GM19238 (cell line): Measurements from ENCODE around the gene ANKRD28.
"Not testable (repeated sequence)": the region's sequence is repeated elsewhere in the genome, so short reads cannot be mapped to it uniquely, and the experiment has no call there.

Source experiments
- DNase-seq: peaks from one replicate; pipeline ENCODE4 v3.0.0; 2011; ENCODE audit warnings: low spot score; ENCODE audit not compliant: insufficient read length

ANKRD28 gene

GRCh38 chr3:15774931-15775560, 22.7 kb downstream of the ANKRD28 start:
- DNase-seq: not testable (repeated sequence)

GRCh38 chr3:15771444-15771843, 26.3 kb downstream of the ANKRD28 start:
- DNase-seq: no peak

GRCh38 chr3:15769256-15769915, 28.4 kb downstream of the ANKRD28 start:
- DNase-seq: no peak

GRCh38 chr3:15768421-15769255, 29.1 kb downstream of the ANKRD28 start:
- DNase-seq: no peak

- no peak for DNase-seq
Observed at GRCh38 chr3:15766406-15766805, 31.4 kb downstream of the ANKRD28 start.

GRCh38 chr3:15758295-15758694, 39.5 kb downstream of the ANKRD28 start:
- no peak for DNase-seq

GRCh38 chr3:15757824-15758223, 40.0 kb downstream of the ANKRD28 start:
- no peak for DNase-seq

- no peak for DNase-seq
Observed at GRCh38 chr3:15756505-15756904, 41.3 kb downstream of the ANKRD28 start.

GRCh38 chr3:15755780-15756179, 42.0 kb downstream of the ANKRD28 start:
- no peak for DNase-seq

GRCh38 chr3:15755181-15755580, 42.6 kb downstream of the ANKRD28 start:
- DNase-seq: no peak

- no peak for DNase-seq
Observed at GRCh38 chr3:15754047-15754446, 43.7 kb downstream of the ANKRD28 start.

- no peak for DNase-seq
Observed at GRCh38 chr3:15753056-15753710, 44.6 kb downstream of the ANKRD28 start.

- no peak for DNase-seq
Observed at GRCh38 chr3:15750879-15751278, 46.9 kb downstream of the ANKRD28 start.

- DNase-seq: no peak
Observed at GRCh38 chr3:15750143-15750542, 47.6 kb downstream of the ANKRD28 start.

- not testable (repeated sequence) for DNase-seq
Observed at GRCh38 chr3:15745896-15746295, 51.9 kb downstream of the ANKRD28 start.

GRCh38 chr3:15744176-15744575, 53.6 kb downstream of the ANKRD28 start:
- no peak for DNase-seq

GRCh38 chr3:15743587-15744009, 54.2 kb downstream of the ANKRD28 start:
- no peak for DNase-seq

- not testable (repeated sequence) for DNase-seq
Observed at GRCh38 chr3:15742236-15742635, 55.5 kb downstream of the ANKRD28 start.

- not testable (repeated sequence) for DNase-seq
Observed at GRCh38 chr3:15738616-15739005, 59.2 kb downstream of the ANKRD28 start.

GRCh38 chr3:15731024-15731423, 66.8 kb downstream of the ANKRD28 start:
- no peak for DNase-seq

GRCh38 chr3:15728766-15729165, 69.0 kb downstream of the ANKRD28 start:
- DNase-seq: no peak

GRCh38 chr3:15726881-15727280, 70.9 kb downstream of the ANKRD28 start:
- no peak for DNase-seq
